ENCODE data around the gene GSN.

- TF ChIP-seq CTCF (IDR thresholded peaks at IDR 0.05 in 2 of 3, conservative IDR thresholded peaks at IDR 0.05 in 1 of 3; ENCODE audit: insufficient read depth in 2 of 3, low read depth in 1 of 3, low read length in 3 of 3) (no peak), PHF8 (IDR thresholded peaks at IDR 0.05; ENCODE audit: borderline replicate concordance, low read length) (no peak), TAF1 (IDR thresholded peaks at IDR 0.05; ENCODE audit: control insufficient read depth, extremely low read depth, insufficient read depth, low read length, severe bottlenecking) (no peak), ZNF232 (CRISPR knock-in tag; IDR thresholded peaks at IDR 0.05) (no peak), POLR2A (conservative IDR thresholded peaks at IDR 0.05) (no peak), EZH2 (IDR thresholded peaks at IDR 0.05; ENCODE audit: borderline replicate concordance, low read depth, low read length) (no peak)
Measured at GRCh38 chr9:121328476-121328875, 60.5 kb downstream of the GSN start.

All from K562 (cell line).